Upper lobe of right lung (tissue), 1 donor: ENCODE data around the gene PLPP3. TPM values are rescaled to one million over a fixed set of nuclear protein-coding genes. Genes with fewer than 3 reads are reported as not detected.

Experiments used
- ATAC-seq: fragments of 200-7000 bp; cut with Tn5 transposase; one replicate; pipeline ENCODE4 v1.9.1; 2020; ENCODE audit warnings: mild to moderate bottlenecking, moderate library complexity
- DNase-seq: peaks from one replicate; pipeline ENCODE4 v3.0.0-alpha.2; 2020
- H3K27ac ChIP-seq: fragments of 200-600 bp; one replicate; pipeline ENCODE4 v1.8.0; 2022
- H3K27me3 ChIP-seq: fragments of 200-600 bp; one replicate; pipeline ENCODE4 v1.8.0; 2022; ENCODE audit warnings: mild to moderate bottlenecking
- H3K36me3 ChIP-seq: fragments of 200-600 bp; one replicate; pipeline ENCODE4 v1.8.0; 2022
- H3K4me1 ChIP-seq: fragments of 200-600 bp; one replicate; pipeline ENCODE4 v1.8.0; 2022
- H3K4me3 ChIP-seq: fragments of 200-600 bp; one replicate; pipeline ENCODE4 v1.8.0; 2022; ENCODE audit warnings: mild to moderate bottlenecking
- H3K9me3 ChIP-seq: fragments of 200-600 bp; one replicate; pipeline ENCODE4 v1.8.0; 2022
- CTCF ChIP-seq: fragments of 200-600 bp; IDR thresholded peaks from one replicate; pipeline ENCODE4 v1.8.0; 2022; ENCODE audit warnings: antibody characterized with exemption
- intact Hi-C: fragments of 100-400 bp; cut with DNase I; formaldehyde crosslinking; loops from one replicate; pipeline ENCODE4 v1.11.0; 2022
- total RNA-seq: library from RNA; stranded (reverse); fragmentation: NEBNext Ultra II Directional; extraction: Animal tissue kit (Norgen Biotek cat#: 25700); gene quantifications from one replicate; pipeline ENCODE4 v1.2.1, GENCODE V29; 2021
- donor health status: DM: no; HTN: yes; CAD: no; lungs with severe emphysema.

PLPP3 gene
- total RNA-seq, 1 donor from 2014 or later, result 124 TPM

DNA sequence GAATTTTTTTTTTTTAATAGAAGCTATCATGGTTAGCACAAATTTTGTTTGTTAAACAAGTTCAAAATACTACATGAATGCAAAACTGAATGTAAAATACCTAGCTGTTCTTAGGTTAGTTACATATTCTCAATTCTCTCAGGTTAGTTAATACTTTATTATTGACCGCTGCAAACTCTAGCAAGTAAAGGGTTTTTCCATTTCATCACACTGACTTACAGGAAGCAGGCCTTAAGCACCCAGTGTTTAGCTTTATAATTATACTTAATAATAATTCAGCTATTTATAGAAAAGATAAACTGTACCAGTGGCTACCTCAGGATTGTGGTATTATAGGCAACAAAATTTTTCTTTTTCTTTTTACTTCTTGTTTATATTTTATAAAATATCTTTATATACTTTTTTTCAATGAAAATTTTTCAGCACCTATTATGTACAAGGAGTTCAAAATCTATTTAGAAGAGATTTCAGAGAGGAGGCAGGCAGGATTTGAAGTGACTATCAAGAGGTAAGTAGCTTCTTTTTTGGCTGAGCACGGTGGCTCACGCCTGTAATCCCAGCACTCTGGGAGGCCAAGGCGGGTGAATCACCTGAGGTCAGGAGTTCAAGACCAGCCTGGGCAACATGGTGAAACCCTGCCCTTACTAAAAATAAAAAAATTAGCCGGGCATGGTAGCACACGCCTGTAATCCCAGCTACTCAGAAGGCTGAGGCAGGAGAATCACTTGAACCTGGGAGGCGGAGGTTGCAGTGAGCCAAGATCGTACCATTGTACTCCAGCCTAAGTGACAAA is 17.9 kb downstream of the PLPP3 start:
- ATAC-seq (no peak), DNase-seq (no peak)
- Histone ChIP-seq H3K4me3 (no peak overlapping the region), H3K36me3 (no peaks in the 10 kb centered on the region), H3K4me1 (peaks cover 39% of the 10 kb centered on the region), H3K9me3 (no peaks in the 10 kb centered on the region), H3K27me3 (no peaks in the 10 kb centered on the region), H3K27ac (no peak overlapping the region)
- intact Hi-C loops, result loop anchor here (10.0 kb wide), 1 partner anchor 147 kb away; no protein-coding TSS in a partner anchor
- TF ChIP-seq CTCF, result no peak

- no peak overlapping the region for H3K27ac ChIP-seq
These were observed 21.6 kb downstream of the PLPP3 start for GRCh38 chr1:56557746-56558145.

GRCh38 chr1:56555448-56555847 is 23.9 kb downstream of the PLPP3 start:
- Histone ChIP-seq H3K4me3 (no peak overlapping the region), H3K4me1 (peaks cover 9% of the 10 kb centered on the region)
- no peak for ATAC-seq

More at GRCh38 chr1:56557746-56558145, 21.6 kb downstream of the PLPP3 start:
- ATAC-seq (peak; percentile 36), DNase-seq (no peak)
- Histone ChIP-seq H3K36me3 (no peaks in the 10 kb centered on the region), H3K27me3 (no peaks in the 10 kb centered on the region), H3K4me3 (no peak overlapping the region), H3K9me3 (no peaks in the 10 kb centered on the region), H3K4me1 (peaks cover 21% of the 10 kb centered on the region)
- intact Hi-C loops, result no loop called here
- no peak for TF ChIP-seq CTCF

DNA sequence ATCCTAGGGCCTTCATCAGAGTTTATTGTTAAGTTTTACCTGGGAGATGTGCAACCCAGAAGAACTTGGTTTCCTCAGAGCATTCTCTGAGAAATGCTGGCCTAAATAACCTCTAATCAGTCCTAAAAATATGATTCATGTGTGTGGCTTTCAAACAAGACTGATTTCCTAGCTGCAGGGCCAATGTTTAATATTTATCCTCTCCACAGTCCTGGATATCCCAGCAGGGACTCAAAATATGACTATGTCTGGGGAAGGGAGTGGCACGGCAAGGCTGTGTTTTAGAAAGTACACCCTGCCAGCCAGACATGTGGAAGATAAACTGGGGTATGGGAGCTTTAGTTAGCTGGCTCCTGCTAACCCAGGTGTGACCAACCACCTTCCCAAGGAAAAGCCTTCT is 26.3 kb downstream of the PLPP3 start:
- ATAC-seq (no peak), DNase-seq (no peak)
- peaks cover 21% of the 10 kb centered on the region for H3K4me1 ChIP-seq
- no peak overlapping the region for H3K4me3 ChIP-seq
- H3K27ac ChIP-seq, result no peak overlapping the region
- no peaks in the 10 kb centered on the region for H3K9me3 ChIP-seq
- no peak for TF ChIP-seq CTCF
- H3K36me3 ChIP-seq, result no peaks in the 10 kb centered on the region
- intact Hi-C loops, result no loop called here
- H3K27me3 ChIP-seq, result no peaks in the 10 kb centered on the region

More at GRCh38 chr1:56555448-56555847, 23.9 kb downstream of the PLPP3 start:
- H3K27ac ChIP-seq, result no peak overlapping the region
- intact Hi-C loops, result no loop called here
- H3K9me3 ChIP-seq, result no peaks in the 10 kb centered on the region
- no peaks in the 10 kb centered on the region for H3K36me3 ChIP-seq
- no peak for DNase-seq
- H3K27me3 ChIP-seq, result no peaks in the 10 kb centered on the region
- TF ChIP-seq CTCF, result no peak

- H3K27ac ChIP-seq, result no peak overlapping the region
- H3K27me3 ChIP-seq, result no peaks in the 10 kb centered on the region
- H3K4me1 ChIP-seq, result peaks cover 25% of the 10 kb centered on the region
These were observed 27.0 kb downstream of the PLPP3 start for GRCh38 chr1:56552349-56552748.

More at GRCh38 chr1:56552349-56552748, 27.0 kb downstream of the PLPP3 start:
- intact Hi-C loops, result no loop called here
- no peak for TF ChIP-seq CTCF
- Histone ChIP-seq H3K9me3 (no peaks in the 10 kb centered on the region), H3K4me3 (no peak overlapping the region), H3K36me3 (no peaks in the 10 kb centered on the region)
- DNase-seq (no peak), ATAC-seq (no peak)
